GM12878 (cell line): ENCODE measurements around the gene B9D1.

Source experiments
- CBX5 ChIP-seq: sonication (generic); IDR thresholded peaks from 2 replicates; pipeline ENCODE4 v1.6.1; 2016; ENCODE audit warnings: low read depth, moderate library complexity, mild to moderate bottlenecking, inconsistent platforms
- ETV6 ChIP-seq, 2 experiments: fragments of 450-650 bp in 1 of 2; IDR thresholded peaks in 1 of 2; conservative IDR thresholded peaks in 1 of 2; 2 replicates each; pipeline ENCODE4 v1.6.1; 2014; ENCODE audit warnings: antibody characterized with exemption in 1 of 2, borderline replicate concordance in 1 of 2, low read depth in 1 of 2, mild to moderate bottlenecking in 1 of 2, moderate library complexity in 1 of 2
- POLR2A ChIP-seq: IDR thresholded peaks from 2 replicates; pipeline ENCODE4 v1.6.1; 2011; ENCODE audit warnings: low read depth, mild to moderate bottlenecking, low read length
- POLR2AphosphoS2 ChIP-seq: IDR thresholded peaks from 2 replicates; pipeline ENCODE4 v1.6.1; 2011; ENCODE audit warnings: low read depth, mild to moderate bottlenecking, low read length, improper control_type of control experiment, moderate library complexity
- RAD21 ChIP-seq: IDR thresholded peaks from 2 replicates; pipeline ENCODE4 v1.6.1; 2011; ENCODE audit warnings: mild to moderate bottlenecking, low read depth, low read length, moderate library complexity; ENCODE audit not compliant: insufficient read depth
- ZNF274 ChIP-seq: IDR thresholded peaks from one replicate; pipeline ENCODE4 v1.8.0; 2011; ENCODE audit not compliant: insufficient read length, insufficient read depth
- TF ChIP-seq, protein P1 (sequence below), 3 experiments: IDR thresholded peaks in 2 of 3; conservative IDR thresholded peaks in 1 of 3; 2 replicates each; pipeline ENCODE4 v1.5.1; 2011; ENCODE audit warnings: low read depth in 3 of 3, low read length in 3 of 3, mild to moderate bottlenecking in 3 of 3, control low read depth in 2 of 3, moderate library complexity in 2 of 3, inconsistent platforms in 1 of 3, mixed read lengths in 1 of 3; ENCODE audit not compliant: control insufficient read depth in 2 of 3, insufficient read depth in 1 of 3; ENCODE audit errors: extremely low read depth in 1 of 3

DNA sequence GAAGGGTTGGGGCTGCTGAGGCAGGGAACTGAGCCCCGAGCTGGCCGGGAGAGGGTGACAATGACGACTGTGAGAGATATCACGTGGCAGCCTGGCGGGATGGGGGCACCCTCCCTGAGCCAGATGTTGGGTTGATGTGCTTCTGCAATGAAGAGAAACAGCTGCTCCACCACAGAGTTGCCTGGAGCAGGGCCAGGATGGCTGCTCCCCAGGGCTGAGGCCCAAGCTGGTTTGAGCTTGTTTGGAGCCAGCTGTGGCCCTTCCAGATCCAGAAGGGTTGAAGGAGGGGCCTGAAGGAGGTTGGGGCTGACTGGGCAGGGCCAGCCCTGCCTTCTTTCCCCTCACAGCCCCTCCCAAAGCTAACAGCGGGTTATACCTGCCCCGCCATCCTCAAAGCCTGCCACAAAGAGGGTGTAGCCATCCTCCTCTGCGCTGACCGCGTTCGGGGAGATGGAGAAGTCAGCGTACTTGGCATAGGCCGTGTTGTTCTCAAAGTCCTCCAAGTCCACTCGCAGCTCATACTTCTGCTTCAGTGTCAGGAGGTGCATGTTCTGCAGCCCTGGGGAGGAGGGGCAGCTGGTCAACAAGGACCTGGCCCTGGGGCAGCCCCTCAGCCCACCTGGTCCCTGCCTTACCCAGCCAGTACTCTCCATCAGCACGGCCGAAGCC lies 22.3 kb upstream of the B9D1 start:
- TF ChIP-seq RAD21 (no peak), CBX5 (no peak), ETV6 (conservative IDR thresholded peaks at IDR 0.05 in 1 of 2, IDR thresholded peaks at IDR 0.05 in 1 of 2; ENCODE audit: borderline replicate concordance in 1 of 2, low read depth in 1 of 2) (no peak), POLR2A (peak; percentile 6; the same call in 1 of the 2 replicates), ZNF274 (no peak), POLR2AphosphoS2 (no peak)
- TF ChIP-seq, protein P1, sequence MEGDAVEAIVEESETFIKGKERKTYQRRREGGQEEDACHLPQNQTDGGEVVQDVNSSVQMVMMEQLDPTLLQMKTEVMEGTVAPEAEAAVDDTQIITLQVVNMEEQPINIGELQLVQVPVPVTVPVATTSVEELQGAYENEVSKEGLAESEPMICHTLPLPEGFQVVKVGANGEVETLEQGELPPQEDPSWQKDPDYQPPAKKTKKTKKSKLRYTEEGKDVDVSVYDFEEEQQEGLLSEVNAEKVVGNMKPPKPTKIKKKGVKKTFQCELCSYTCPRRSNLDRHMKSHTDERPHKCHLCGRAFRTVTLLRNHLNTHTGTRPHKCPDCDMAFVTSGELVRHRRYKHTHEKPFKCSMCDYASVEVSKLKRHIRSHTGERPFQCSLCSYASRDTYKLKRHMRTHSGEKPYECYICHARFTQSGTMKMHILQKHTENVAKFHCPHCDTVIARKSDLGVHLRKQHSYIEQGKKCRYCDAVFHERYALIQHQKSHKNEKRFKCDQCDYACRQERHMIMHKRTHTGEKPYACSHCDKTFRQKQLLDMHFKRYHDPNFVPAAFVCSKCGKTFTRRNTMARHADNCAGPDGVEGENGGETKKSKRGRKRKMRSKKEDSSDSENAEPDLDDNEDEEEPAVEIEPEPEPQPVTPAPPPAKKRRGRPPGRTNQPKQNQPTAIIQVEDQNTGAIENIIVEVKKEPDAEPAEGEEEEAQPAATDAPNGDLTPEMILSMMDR (IDR thresholded peaks at IDR 0.05 in 2 of 3, conservative IDR thresholded peaks at IDR 0.05 in 1 of 3; ENCODE audit: control insufficient read depth in 2 of 3, extremely low read depth in 1 of 3, insufficient read depth in 1 of 3, low read depth in 3 of 3, low read length in 3 of 3): no peak
